Stimulated activated CD8-positive, alpha-beta memory T cell treated with anti-CD3 and anti-CD28 coated beads, Interleukin-2, amount 100 ng/mL, for 1 hour (primary cell): Measurements from ENCODE around the gene TSPAN31.
"Not testable (repeated sequence)": the region's sequence is repeated elsewhere in the genome, so short reads cannot be mapped to it uniquely, and the experiment has no call there.

Experiments used
- DNase-seq, 2 donors: peaks; one replicate each; pipeline ENCODE4 v3.0.0-alpha.2; 2020; ENCODE audit warnings: low read depth in 2 of 2

Gene TSPAN31

GRCh38 chr12:57766464-57767304 is 21.8 kb downstream of the TSPAN31 start, which contains the start of gene CYP27B1:
TSS of gene CYP27B1 (minus strand) at chr12:57767078. CDS start at chr12:57767041, 37 bp downstream.
- no peak for DNase-seq

DNA sequence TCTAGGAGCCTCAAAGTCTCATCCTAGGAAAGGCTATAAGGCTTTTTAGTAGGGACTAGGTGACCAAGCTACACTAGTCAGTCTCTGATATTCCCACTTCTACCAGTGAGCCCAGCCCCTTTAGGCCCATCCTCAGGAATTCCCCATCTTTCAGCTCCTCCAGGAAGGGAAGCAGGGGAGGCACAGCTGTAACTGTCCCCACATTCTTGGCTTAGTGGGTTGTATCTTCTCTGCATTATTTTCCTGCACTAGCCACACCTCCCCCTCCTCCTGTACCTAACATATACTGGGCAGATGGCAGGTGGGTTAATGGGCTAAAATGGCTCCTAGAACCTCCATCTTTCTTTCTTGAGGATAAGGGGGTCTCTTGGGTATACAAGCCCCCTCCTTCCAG is 22.5 kb downstream of the TSPAN31 start:
- DNase-seq: no peak

GRCh38 chr12:57767876-57768275 is 23.0 kb downstream of the TSPAN31 start:
- no peak for DNase-seq

GRCh38 chr12:57769594-57769993 is 24.8 kb downstream of the TSPAN31 start:
- DNase-seq: no peak

DNA sequence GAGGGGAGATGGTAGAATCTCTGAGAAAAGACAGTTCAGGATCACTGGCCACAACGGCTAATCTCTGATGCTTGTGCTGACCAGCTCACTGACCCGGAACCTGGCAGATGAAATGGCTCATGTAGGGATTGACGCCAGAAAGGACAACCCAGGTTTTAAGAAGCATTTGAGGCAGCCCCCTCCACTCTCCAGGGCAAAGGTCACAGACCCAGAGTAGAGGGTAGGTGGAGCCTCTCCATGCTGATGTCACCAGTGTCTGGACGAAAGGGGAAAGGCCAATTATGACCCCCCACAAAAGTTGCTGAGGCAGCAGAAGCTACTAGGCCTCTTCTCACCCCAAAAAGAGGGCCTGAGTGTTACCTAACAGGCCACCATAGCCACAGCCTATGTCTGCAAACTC is 25.9 kb downstream of the TSPAN31 start:
- DNase-seq: no peak

GRCh38 chr12:57771236-57771872 is 26.5 kb downstream of the TSPAN31 start:
- DNase-seq: peak; percentile 48 to 62

GRCh38 chr12:57771873-57772428 is 27.1 kb downstream of the TSPAN31 start, which contains the start of gene METTL1:
TSS of gene METTL1 (minus strand) at chr12:57772105. CDS start at chr12:57772083, 22 bp downstream.
- peak; percentile 75 to 76 for DNase-seq

GRCh38 chr12:57772429-57773322 is 27.8 kb downstream of the TSPAN31 start, which contains the start of gene EEF1AKMT3:
TSS of gene EEF1AKMT3 (plus strand) at chr12:57772614. CDS start at chr12:57772725, 111 bp downstream.
- DNase-seq: no peak

- DNase-seq: not testable (repeated sequence)
These were observed 29.8 kb downstream of the TSPAN31 start for GRCh38 chr12:57774634-57775033.

DNA sequence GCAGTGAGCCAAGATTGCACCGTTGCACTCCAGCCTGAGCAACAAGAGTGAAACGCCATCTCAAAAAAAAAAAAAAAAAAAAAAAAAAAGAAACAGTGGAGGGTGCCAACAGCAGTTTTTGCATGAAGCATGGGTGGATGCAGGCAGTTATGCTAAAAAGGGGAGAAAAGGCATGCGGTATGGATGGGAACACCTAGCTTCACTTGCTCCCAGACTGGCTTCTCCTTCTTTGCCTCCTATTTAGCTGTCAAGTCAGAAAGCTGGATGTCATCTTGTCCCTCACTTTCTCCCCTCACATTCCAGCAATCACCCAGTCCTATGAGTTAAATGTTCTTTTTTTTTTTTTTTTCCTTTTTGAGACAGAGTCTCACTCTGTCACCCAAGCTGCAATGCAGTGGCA is 30.2 kb downstream of the TSPAN31 start:
- DNase-seq: no peak

DNA sequence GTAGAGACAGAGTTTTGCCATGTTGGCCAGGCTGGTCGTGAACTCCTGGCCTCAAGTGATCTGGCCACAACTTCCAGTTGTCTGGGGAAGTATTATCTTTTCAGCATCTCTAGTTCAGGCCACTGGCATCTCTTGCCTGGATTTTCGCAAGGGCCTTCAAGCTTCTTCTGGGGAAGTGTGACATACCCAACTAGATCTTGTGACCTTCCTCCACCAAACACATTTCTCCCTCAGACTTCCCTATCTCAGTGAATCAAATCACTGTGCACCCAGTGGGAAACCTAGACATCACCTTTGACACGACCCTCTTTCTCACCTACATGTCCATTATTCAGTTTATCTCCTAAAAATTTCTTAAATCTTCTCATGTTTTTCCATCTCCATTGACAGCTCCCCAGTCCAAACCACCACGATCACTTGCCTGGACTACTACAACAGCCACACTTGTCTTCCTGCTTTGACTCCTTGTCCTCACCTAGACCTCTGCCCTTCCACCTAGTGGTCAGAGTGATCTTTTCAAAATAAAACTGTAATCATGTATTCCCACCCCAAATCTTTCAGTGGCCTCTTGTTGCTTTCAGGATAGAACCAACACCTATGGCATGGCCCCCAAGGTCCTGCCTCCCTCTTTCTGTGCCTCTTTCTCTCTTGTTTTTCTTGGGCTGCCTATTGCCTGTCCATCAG is 30.9 kb downstream of the TSPAN31 start:
- no peak for DNase-seq

DNA sequence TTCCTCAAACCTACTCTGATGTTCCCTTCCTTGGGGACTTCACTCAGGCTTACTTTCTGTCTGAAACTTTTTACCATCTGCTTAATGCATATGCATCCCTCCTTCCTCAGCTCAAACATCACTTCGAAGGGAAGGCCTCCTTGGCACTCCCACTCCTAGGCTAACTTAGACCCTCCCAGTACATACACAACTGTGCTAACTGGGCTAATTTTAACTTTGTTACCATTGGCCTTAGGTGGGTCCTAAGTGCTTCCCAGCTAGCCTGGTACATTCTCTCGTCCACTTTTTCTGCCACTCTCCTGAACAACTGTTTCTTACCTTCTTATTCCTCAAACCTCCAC is 31.4 kb downstream of the TSPAN31 start:
- DNase-seq: no peak

DNA sequence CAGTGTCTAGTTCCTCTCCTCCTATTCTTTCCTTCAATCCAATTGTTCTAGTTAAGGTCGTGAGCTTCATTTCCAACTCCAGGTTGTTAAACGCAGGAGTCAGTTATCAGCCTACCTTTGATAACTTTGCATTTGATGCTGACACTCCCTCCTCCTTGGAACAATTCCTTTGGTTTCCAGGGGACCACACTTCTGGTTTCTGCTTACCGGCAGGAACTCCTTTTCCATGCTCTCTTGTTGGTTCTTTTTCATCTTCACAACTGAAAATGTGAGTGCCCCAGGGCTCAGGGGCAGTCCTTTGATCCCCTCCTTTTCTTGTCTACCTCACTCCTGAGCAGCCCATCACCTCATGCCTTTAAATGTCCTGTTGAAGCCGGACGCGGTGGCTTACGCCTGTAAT is 32.5 kb downstream of the TSPAN31 start:
- DNase-seq: no peak

DNA sequence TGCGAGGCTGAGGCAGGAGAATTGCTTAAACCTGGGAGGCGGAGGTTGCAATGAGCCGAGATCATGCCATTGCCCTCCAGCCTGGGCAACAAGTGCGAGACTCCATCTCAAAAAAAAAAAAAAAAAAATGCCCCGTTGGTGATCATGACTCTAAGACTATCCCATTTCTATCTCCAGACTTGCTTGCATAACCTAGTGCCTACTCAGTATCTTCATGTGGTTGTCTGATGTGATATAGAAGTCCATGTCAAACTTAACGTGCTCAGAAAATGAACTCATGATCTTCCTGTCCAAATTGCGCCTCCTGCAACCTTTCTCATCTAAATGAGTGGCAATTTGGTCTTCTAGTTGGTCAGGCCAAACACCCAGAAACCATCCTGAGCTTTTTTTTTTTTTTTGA is 33.1 kb downstream of the TSPAN31 start:
- no peak for DNase-seq

GRCh38 chr12:57779736-57780135 is 34.9 kb downstream of the TSPAN31 start:
- DNase-seq: no peak

GRCh38 chr12:57780284-57780897 is 35.6 kb downstream of the TSPAN31 start:
- DNase-seq: no peak

- DNase-seq: no peak
These were observed 36.4 kb downstream of the TSPAN31 start for GRCh38 chr12:57781244-57781643.

DNA sequence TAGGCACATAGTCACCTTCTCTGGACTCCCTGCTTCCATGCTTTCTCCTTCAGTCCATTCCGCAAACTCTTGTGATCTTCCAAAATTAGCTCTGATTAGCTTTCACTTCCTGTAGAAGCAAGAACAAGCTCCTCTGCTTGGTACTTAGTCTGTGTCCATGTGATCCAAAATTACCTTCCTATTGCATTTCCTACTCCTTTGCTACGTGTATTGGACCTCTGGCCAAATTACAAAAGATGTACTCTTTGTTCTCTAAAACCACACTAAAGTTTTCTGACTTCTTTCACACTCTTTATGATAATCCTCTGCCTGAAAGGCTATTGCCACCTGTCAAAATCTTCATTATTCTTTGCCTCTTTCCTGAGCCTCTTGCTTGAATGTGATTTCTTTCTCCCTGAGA is 37.0 kb downstream of the TSPAN31 start:
- no peak for DNase-seq

- DNase-seq: no peak
These were observed 37.4 kb downstream of the TSPAN31 start for GRCh38 chr12:57782243-57782607.

- peak; percentile 95 to 96 for DNase-seq
These were observed 38.0 kb downstream of the TSPAN31 start, which contains the start of gene TSFM for GRCh38 chr12:57782608-57783465. TSS of gene TSFM (plus strand) at chr12:57782787. CDS start at chr12:57782802, 15 bp downstream.
